Activated CD8-positive, alpha-beta memory T cell treated with anti-CD3 and anti-CD28 coated beads, Interleukin-2, amount 10 ng/mL, durations not matched to agents 7 days and 5 days (primary cell): ENCODE measurements around the gene GDAP1L1. TPM values are rescaled to one million over a fixed set of nuclear protein-coding genes. Genes with fewer than 3 reads are reported as not detected.

Source experiments
- ATAC-seq: fragments of 150-1000 bp; cut with Tn5 transposase; one replicate; pipeline ENCODE4 v1.10.0; 2021; ENCODE audit warnings: moderate library complexity
- CTCF ChIA-PET: fragments of 350-600 bp; sonication (Branson Sonifier 250); formaldehyde crosslinking; loops from one replicate; lab custom pipeline; 2021; ENCODE audit warnings: antibody characterized with exemption; lab: Charles Lee
- DNase-seq: peaks from one replicate; pipeline ENCODE4 v3.0.0-alpha.2; 2020
- H3K27ac Mint-ChIP-seq: one replicate; pipeline ENCODE4 v1.8.0; 2021; ENCODE audit warnings: mild to moderate bottlenecking, mixed read lengths
- H3K27me3 Mint-ChIP-seq: one replicate; pipeline ENCODE4 v1.8.0; 2021; ENCODE audit warnings: mixed read lengths
- H3K36me3 Mint-ChIP-seq: one replicate; pipeline ENCODE4 v1.8.0; 2021; ENCODE audit warnings: mild to moderate bottlenecking, mixed read lengths
- H3K4me1 Mint-ChIP-seq: one replicate; pipeline ENCODE4 v1.8.0; 2021; ENCODE audit warnings: mixed read lengths
- H3K4me3 Mint-ChIP-seq: one replicate; pipeline ENCODE4 v1.8.0; 2021; ENCODE audit warnings: mild to moderate bottlenecking, moderate library complexity, mixed read lengths
- H3K9me3 Mint-ChIP-seq: one replicate; pipeline ENCODE4 v1.8.0; 2022; ENCODE audit warnings: low read depth, mixed read lengths
- total RNA-seq, 2 experiments: library from RNA; stranded (reverse); gene quantifications; one replicate each; pipeline ENCODE4 v1.2.3, GENCODE V29; 2021

GDAP1L1 gene
- total RNA-seq, 2 experiments from 2014 or later, result not detected

GRCh38 chr20:44210406-44211176, 36.5 kb upstream of the GDAP1L1 start, which contains the start of gene OSER1:
TSS of gene OSER1 (minus strand) at chr20:44210771. CDS start at chr20:44206957, 3,814 bp downstream.
- Mint-ChIP-seq H3K4me1 (peaks cover 51% of the 10 kb centered on the region), H3K9me3 (no peaks in the 10 kb centered on the region), H3K36me3 (peaks cover 9% of the 10 kb centered on the region), H3K27me3 (peaks cover 2% of the 10 kb centered on the region), H3K4me3 (peak within 1 kb of the TSS; percentile 94), H3K27ac (peak within 1 kb of the TSS; percentile 91)
- CTCF ChIA-PET, result interaction anchor here (0.7 to 1.4 kb wide), 4 partner anchors 8 to 176 kb away, joined by 3 to 9 read pairs (median 3); partner anchors contain the start of gene FITM2
- ATAC-seq, result peak; percentile 90
- peak; percentile 99 for DNase-seq

GRCh38 chr20:44211177-44212039, 35.7 kb upstream of the GDAP1L1 start:
- no peak for ATAC-seq
- CTCF ChIA-PET, result interaction anchor here (0.7 to 8.3 kb wide), 9 partner anchors 8 to 674 kb away, joined by 3 to 116 read pairs (median 4); partner anchors contain the start of genes FITM2 and YWHAB
- no peak for DNase-seq
- H3K36me3 Mint-ChIP-seq, result peaks cover 3% of the 10 kb centered on the region
- peak overlapping the region; percentile 94 for H3K4me3 Mint-ChIP-seq
- no peaks in the 10 kb centered on the region for H3K9me3 Mint-ChIP-seq
- peaks cover 2% of the 10 kb centered on the region for H3K27me3 Mint-ChIP-seq
- H3K27ac Mint-ChIP-seq, result peak overlapping the region; percentile 91
- H3K4me1 Mint-ChIP-seq, result peaks cover 51% of the 10 kb centered on the region

- H3K27ac Mint-ChIP-seq, result no peak overlapping the region
- no peaks in the 10 kb centered on the region for H3K36me3 Mint-ChIP-seq
- H3K4me3 Mint-ChIP-seq, result no peak overlapping the region
- no peak for ATAC-seq
- no peak for DNase-seq
- H3K4me1 Mint-ChIP-seq, result peaks cover 53% of the 10 kb centered on the region
- H3K9me3 Mint-ChIP-seq, result no peaks in the 10 kb centered on the region
- H3K27me3 Mint-ChIP-seq, result peaks cover 2% of the 10 kb centered on the region
- CTCF ChIA-PET, result interaction anchor here (1.7 to 10.1 kb wide), 4 partner anchors 98 to 398 kb away, joined by 4 to 386 read pairs (median 66); partner anchors contain the start of gene FITM2
These were observed 34.3 kb upstream of the GDAP1L1 start for GRCh38 chr20:44212792-44213191.

GRCh38 chr20:44215125-44215524, 32.0 kb upstream of the GDAP1L1 start:
- DNase-seq (peak; percentile 84), ATAC-seq (no peak)
- H3K36me3 Mint-ChIP-seq, result no peaks in the 10 kb centered on the region
- H3K4me1 Mint-ChIP-seq, result peaks cover 55% of the 10 kb centered on the region
- H3K4me3 Mint-ChIP-seq, result no peak overlapping the region
- CTCF ChIA-PET, result interaction anchor here (0.7 to 10.1 kb wide), 17 partner anchors 11 to 570 kb away, joined by 3 to 386 read pairs (median 4); partner anchors contain the start of genes FITM2 and TTPAL
- no peak overlapping the region for H3K27ac Mint-ChIP-seq
- no peaks in the 10 kb centered on the region for H3K9me3 Mint-ChIP-seq
- peaks cover 2% of the 10 kb centered on the region for H3K27me3 Mint-ChIP-seq

GRCh38 chr20:44217342-44218092, 29.6 kb upstream of the GDAP1L1 start:
- Mint-ChIP-seq H3K27me3 (peaks cover 2% of the 10 kb centered on the region), H3K27ac (peak overlapping the region; percentile 76), H3K9me3 (no peaks in the 10 kb centered on the region), H3K4me1 (peaks cover 40% of the 10 kb centered on the region), H3K36me3 (no peaks in the 10 kb centered on the region), H3K4me3 (peak overlapping the region; percentile 60)
- DNase-seq (peak; percentile 80), ATAC-seq (peak; percentile 62)
- CTCF ChIA-PET, result interaction anchor here (0.8 to 10.1 kb wide), 37 partner anchors 9 to 465 kb away, joined by 3 to 386 read pairs (median 5); partner anchors contain the start of gene FITM2

GRCh38 chr20:44218446-44218845, 28.7 kb upstream of the GDAP1L1 start:
- Mint-ChIP-seq H3K36me3 (no peaks in the 10 kb centered on the region), H3K27me3 (peaks cover 2% of the 10 kb centered on the region), H3K4me3 (peak overlapping the region; percentile 60), H3K9me3 (no peaks in the 10 kb centered on the region), H3K27ac (peak overlapping the region; percentile 76), H3K4me1 (peaks cover 40% of the 10 kb centered on the region)
- ATAC-seq, result peak; percentile 46
- DNase-seq, result peak; percentile 75
- CTCF ChIA-PET, result interaction anchor here (0.8 to 10.1 kb wide), 18 partner anchors 11 to 391 kb away, joined by 3 to 386 read pairs (median 6); partner anchors contain the start of genes FITM2 and TTPAL

- Mint-ChIP-seq H3K9me3 (no peaks in the 10 kb centered on the region), H3K4me3 (peak overlapping the region; percentile 5), H3K27ac (peak overlapping the region; percentile 30), H3K27me3 (peaks cover 2% of the 10 kb centered on the region), H3K36me3 (no peaks in the 10 kb centered on the region), H3K4me1 (peaks cover 40% of the 10 kb centered on the region)
- ATAC-seq (no peak), DNase-seq (no peak)
- CTCF ChIA-PET, result interaction anchor here (0.8 to 10.1 kb wide), 16 partner anchors 7 to 390 kb away, joined by 3 to 386 read pairs (median 6); partner anchors contain the start of genes FITM2 and TTPAL
These were observed 27.9 kb upstream of the GDAP1L1 start for GRCh38 chr20:44219170-44219730.

- CTCF ChIA-PET, result interaction anchor here (0.8 to 10.1 kb wide), 3 partner anchors 8 to 107 kb away, joined by 3 to 386 read pairs (median 3); partner anchors contain the start of gene FITM2
- no peaks in the 10 kb centered on the region for H3K36me3 Mint-ChIP-seq
- H3K9me3 Mint-ChIP-seq, result no peaks in the 10 kb centered on the region
- no peak overlapping the region for H3K4me3 Mint-ChIP-seq
- H3K27ac Mint-ChIP-seq, result no peak overlapping the region
- H3K27me3 Mint-ChIP-seq, result peaks cover 2% of the 10 kb centered on the region
- H3K4me1 Mint-ChIP-seq, result peaks cover 40% of the 10 kb centered on the region
- ATAC-seq (no peak), DNase-seq (no peak)
These were observed 27.3 kb upstream of the GDAP1L1 start for GRCh38 chr20:44219791-44220190.

GRCh38 chr20:44221368-44221954, 25.6 kb upstream of the GDAP1L1 start:
- no peaks in the 10 kb centered on the region for H3K36me3 Mint-ChIP-seq
- CTCF ChIA-PET, result interaction anchor here (10.1 kb wide), 1 partner anchor 91 kb away, joined by 386 read pairs; the partner anchor contains the start of gene FITM2
- no peaks in the 10 kb centered on the region for H3K9me3 Mint-ChIP-seq

GRCh38 chr20:44222027-44222426, 25.1 kb upstream of the GDAP1L1 start:
- no peak overlapping the region for H3K4me3 Mint-ChIP-seq
- no peaks in the 10 kb centered on the region for H3K9me3 Mint-ChIP-seq
- H3K27ac Mint-ChIP-seq, result no peak overlapping the region
- H3K27me3 Mint-ChIP-seq, result no peaks in the 10 kb centered on the region
- peaks cover 28% of the 10 kb centered on the region for H3K4me1 Mint-ChIP-seq
- no peak for ATAC-seq
- no peaks in the 10 kb centered on the region for H3K36me3 Mint-ChIP-seq
- CTCF ChIA-PET, result interaction anchor here (10.1 kb wide), 1 partner anchor 90 kb away, joined by 386 read pairs; the partner anchor contains the start of gene FITM2
- no peak for DNase-seq

More at GRCh38 chr20:44221368-44221954, 25.6 kb upstream of the GDAP1L1 start:
- H3K27ac Mint-ChIP-seq, result no peak overlapping the region
- ATAC-seq (no peak), DNase-seq (no peak)
- peaks cover 31% of the 10 kb centered on the region for H3K4me1 Mint-ChIP-seq
- H3K27me3 Mint-ChIP-seq, result no peaks in the 10 kb centered on the region
- no peak overlapping the region for H3K4me3 Mint-ChIP-seq

- no peaks in the 10 kb centered on the region for H3K27me3 Mint-ChIP-seq
- CTCF ChIA-PET, result interaction anchor here (0.7 to 10.1 kb wide), 3 partner anchors 75 to 89 kb away, joined by 3 to 386 read pairs (median 3); partner anchors contain the start of gene FITM2
- H3K9me3 Mint-ChIP-seq, result no peaks in the 10 kb centered on the region
- no peak for ATAC-seq
- peaks cover 21% of the 10 kb centered on the region for H3K4me1 Mint-ChIP-seq
- H3K27ac Mint-ChIP-seq, result no peak overlapping the region
- no peak for DNase-seq
- H3K36me3 Mint-ChIP-seq, result no peaks in the 10 kb centered on the region
- H3K4me3 Mint-ChIP-seq, result no peak overlapping the region
These were observed 24.3 kb upstream of the GDAP1L1 start for GRCh38 chr20:44222633-44223368.
